Ureter (tissue), 1 donor: ENCODE measurements around the gene TMEM114. TPM values are rescaled to one million over a fixed set of nuclear protein-coding genes. Genes with fewer than 3 reads are reported as not detected.

Source experiments
- DNase-seq: peaks from one replicate; pipeline ENCODE4 v3.0.0-alpha.2; 2020; ENCODE audit warnings: low spot score
- total RNA-seq: library from RNA; stranded (reverse); gene quantifications from one replicate; pipeline ENCODE4 v1.2.4, GENCODE V29; 2023
- donor health status: DM: yes; HTN: yes; CAD: no.

TMEM114 gene
- total RNA-seq, 1 donor from 2014 or later: not detected

DNA sequence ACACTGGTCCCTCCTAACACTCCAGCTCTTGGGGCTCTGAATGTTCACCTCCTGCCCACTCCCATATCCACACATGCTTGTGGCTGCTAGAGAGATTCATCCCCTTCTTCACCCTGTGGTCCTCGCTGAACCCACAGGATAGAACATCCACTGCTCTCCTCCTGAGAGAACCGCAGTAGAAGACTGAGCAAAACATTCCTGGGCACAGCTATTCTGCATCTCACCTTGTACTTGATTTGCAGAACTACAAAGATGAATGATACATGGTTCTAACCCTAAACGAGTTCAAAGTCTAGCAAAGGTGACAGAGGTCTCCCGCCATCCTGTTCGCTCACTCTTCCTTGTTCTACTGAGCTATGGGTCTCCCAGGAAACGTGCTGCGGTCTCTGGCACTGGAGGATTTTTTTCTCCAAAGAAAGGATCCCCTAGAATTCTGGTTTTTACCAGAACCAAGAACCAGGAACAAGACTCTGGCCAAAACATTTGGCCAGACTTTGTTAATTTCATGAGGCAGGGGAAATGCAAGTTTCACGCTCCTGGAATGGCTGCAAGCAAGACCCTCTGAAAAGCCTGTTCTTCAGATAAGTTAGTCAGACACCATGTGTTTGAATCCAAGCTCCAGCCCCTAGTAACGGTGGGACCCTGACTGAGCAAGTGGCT lies 39.5 kb downstream of the TMEM114 start:
- DNase-seq: no peak

DNA sequence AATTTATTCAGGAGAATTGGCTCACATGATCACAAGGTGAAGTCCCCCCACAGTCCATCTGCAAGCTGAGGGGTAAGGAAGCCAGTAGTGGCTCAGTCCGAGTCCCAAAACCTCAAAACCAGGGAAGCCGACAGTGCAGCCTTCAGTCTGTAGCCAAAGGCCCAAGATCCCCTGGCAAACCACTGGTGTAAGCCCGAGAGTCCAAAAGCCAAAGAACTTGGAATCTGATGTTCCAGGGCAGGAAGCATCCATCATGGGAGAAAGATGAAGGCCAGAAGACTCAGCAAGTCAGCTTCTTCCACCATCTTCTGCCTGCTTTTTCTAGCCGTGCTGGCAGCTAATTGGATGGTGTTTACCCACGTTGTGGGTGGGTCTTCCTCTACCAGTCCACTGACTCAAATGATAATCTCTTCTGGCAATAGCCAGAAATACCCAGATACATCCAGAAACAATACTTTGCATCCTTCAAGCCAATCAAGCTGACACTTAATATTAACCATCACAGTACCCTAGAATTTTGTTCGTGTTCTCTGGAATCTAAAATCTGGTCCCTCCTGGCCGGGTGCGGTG lies 40.4 kb downstream of the TMEM114 start:
- no peak for DNase-seq

DNA sequence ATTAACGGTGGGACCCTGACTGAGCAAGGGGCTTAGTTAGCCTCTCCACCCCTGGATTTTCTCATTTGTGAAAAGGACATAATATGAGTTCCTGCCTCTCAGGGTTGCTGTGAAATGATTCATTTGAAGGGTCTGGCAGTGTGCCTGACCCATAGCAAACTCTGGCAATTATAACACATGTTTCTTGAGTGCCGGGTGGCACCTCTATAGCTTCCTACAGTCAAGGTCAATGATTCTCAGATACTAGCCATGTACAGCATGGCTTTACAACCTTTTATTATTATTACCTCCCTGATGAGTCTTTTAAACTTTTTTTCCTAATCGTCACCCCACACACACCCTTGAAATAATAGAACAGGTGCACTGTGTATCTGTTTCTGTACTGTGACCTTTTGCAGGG lies 42.1 kb downstream of the TMEM114 start:
- no peak for DNase-seq

DNA sequence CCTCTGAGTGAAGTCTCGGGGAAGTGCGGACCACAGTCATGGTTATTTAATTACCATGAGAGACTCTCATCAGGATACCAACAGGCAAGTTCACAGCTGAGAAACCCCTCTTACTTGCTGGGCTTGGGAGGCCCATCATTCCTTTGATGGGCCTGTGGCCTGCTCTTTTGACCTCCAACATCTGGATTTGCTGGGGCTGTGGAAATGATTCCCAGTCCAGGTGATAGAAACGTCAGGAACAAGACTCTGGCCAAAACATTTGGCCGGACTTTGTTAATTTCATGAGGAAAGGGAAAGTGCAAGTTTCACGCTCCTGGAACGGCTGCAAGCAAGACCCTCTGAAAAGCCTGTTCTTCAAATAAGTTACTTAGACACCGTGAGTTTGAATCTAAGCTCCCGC lies 42.5 kb downstream of the TMEM114 start:
- DNase-seq: no peak

- no peak for DNase-seq
Measured at GRCh38 chr16:8544406-8544805, 45.9 kb downstream of the TMEM114 start.

- DNase-seq: no peak
Measured at GRCh38 chr16:8543258-8543657, 47.1 kb downstream of the TMEM114 start.

DNA sequence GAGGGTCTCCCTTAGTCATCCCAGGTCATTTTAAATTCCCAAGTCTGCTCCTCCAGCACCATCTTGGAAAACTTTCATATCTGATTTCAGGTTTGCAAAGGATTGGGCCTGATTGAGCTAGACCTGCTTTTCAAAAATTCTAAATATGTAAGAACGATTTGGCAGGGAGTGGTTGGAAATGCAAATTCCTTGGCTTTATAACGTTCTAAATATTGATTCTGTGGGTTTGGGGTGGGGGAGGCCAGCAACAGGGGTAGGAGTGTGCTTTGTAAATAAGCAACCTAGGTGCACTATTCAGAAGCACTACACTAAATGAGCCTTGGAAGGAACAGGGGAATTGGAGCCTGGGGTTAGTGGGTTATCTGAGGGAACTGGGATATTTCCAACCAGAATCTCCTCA lies 47.9 kb downstream of the TMEM114 start:
- no peak for DNase-seq

GRCh38 chr16:8541868-8542267 lies 48.4 kb downstream of the TMEM114 start:
- DNase-seq: no peak

DNA sequence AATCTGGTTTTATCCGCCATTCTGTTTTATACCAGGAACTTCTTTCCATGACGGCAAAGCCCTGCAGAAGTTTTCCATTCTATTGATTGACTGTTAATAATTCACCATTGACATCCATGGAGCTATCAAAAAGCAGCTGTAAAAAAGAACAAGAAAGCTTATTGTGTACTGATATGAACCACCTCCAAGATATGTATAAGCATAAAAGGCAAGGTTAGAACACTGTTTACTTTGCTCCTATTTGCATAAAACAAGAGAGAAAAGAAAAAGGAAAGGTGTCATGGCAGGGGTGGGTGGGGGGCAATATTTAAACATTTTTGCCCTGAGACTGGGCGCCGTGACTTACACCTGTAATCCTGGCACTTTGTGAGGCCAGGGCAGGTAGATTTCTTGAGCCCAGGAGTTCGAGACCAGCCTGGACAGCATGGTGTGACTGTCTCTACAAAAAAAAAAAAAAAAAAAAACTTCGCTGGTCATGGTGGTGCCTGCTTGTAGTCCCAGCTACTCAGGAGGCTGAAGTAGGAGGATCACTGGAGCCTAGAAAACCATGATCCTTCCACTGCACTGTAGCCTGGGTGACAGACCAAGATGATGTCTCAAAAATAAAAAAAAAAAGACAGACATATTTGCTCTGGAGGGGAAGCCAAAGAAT lies 52.5 kb downstream of the TMEM114 start:
- no peak for DNase-seq

DNA sequence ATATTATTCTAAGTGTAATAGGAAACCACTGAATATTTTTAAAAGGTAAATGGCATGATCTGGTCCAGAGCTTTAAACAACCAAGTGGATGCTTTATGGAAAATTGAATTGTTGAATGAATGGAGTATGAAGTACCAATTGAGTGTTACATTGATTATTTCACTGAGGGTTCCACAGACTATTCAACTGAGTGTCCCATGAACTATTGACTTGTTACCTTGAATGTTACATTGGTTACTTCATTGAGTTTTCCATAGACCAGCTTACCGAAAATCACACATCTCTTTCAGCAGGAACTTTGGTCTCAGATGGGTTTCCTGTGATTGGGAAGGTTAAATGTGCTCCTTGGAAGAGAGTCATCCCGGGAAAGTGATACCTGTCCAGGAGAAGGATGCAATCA lies 56.8 kb downstream of the TMEM114 start:
- no peak for DNase-seq

DNA sequence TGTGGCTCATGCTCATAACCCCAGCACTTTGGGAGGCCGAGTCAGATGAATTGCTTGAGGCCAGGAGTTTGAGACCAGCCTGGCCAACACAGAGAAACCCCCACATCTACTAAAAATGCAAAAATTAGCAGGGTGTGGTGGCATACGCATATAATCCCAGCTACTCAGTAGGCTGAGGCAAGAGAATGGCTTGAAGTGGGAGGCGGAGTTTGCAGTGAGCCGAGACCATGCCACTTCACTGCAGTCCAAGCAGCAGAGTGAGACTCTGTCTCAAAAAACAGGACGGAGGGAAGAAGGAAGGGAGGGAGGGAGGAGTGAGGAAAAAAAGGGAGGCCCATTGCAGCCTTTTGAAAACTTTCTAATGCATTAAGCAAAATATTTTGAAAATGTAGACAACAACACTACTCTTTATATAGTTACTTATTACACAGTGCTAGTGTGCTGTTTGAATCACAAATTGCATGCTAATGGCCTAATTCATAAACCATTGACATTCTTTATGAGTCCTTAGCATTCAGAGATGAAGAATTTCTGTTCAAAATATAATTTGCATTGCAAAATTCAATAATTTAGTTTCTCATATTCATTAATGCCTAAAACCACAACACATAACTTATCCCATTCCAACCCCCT lies 59.4 kb downstream of the TMEM114 start:
- DNase-seq: no peak

DNA sequence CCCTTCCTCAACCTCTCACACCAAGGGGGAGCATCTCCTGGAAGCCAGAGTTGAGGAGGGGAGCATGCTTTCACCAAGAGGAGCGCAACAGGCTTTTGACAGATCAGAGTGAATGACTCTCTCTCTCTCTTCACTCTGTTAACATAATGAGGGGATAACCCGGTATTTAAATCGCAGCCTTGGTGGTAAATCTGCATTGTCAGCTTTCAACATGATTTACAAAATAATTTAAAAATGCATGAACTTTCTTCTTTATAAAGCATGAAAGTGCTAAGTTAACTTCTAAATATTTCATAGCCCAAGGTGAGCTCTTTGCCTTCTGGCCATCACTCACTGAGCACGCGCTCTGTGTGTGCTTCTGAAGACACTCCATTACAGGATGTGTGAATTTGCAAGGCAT lies 61.8 kb downstream of the TMEM114 start:
- no peak for DNase-seq

GRCh38 chr16:8523932-8524331 lies 66.4 kb downstream of the TMEM114 start:
- no peak for DNase-seq

GRCh38 chr16:8522757-8523156 lies 67.6 kb downstream of the TMEM114 start:
- DNase-seq: no peak

- no peak for DNase-seq
Measured at GRCh38 chr16:8519643-8520042, 70.7 kb downstream of the TMEM114 start.

Other genes starting within 250 kb of the TMEM114 start
- gene METTL22, start 31.2 kb upstream of the TMEM114 start, total RNA-seq: 35.7 TPM
- gene ABAT, start 84.1 kb upstream of the TMEM114 start, total RNA-seq: 29.9 TPM
- 7.2 TPM for gene TMEM186, start 207.1 kb upstream of the TMEM114 start, total RNA-seq
- gene PMM2, start 207.3 kb upstream of the TMEM114 start, total RNA-seq: 70.1 TPM